A549 (cell line): ENCODE measurements around the gene ADD3. TPM values are rescaled to one million over a fixed set of nuclear protein-coding genes. Genes with fewer than 3 reads are reported as not detected.
A peak's percentile ranks its signal among the peaks of the same experiment; 100 is the strongest.

Experiments used
- ATAC-seq, 2 experiments: fragments of 200-7000 bp in 1 of 2; fragments of >200 bp in 1 of 2; cut with Nextera tagmentation in 1 of 2; cut with Tn5 transposase in 1 of 2; 3 replicates each; pipeline versions ENCODE4 v1.8.0 to v1.9.1; 2018 to 2020; ENCODE audit warnings: mild to moderate bottlenecking in 1 of 2, moderate library complexity in 1 of 2
- CTCF ChIA-PET: fragments of 300-600 bp; sonication (Branson Sonifier 250); formaldehyde crosslinking; extraction: SDS; loops from one replicate; lab custom pipeline; 2021; ENCODE audit warnings: antibody characterized with exemption, inconsistent platforms; lab: Yijun Ruan, JAX
- POLR2A ChIA-PET: fragments of 350-600 bp; formaldehyde crosslinking; extraction: SDS; loops from one replicate; lab custom pipeline; 2021; ENCODE audit warnings: antibody characterized with exemption, inconsistent platforms; lab: Yijun Ruan, JAX
- DNase-seq, 2 experiments: peaks; one replicate each; pipeline versions ENCODE4 v3.0.0 to v3.0.0-alpha.2; 2011 to 2016; ENCODE audit warnings: low read depth in 1 of 2, low spot score in 1 of 2
- FAIRE-seq: peaks from 2 replicates; lab custom pipeline; 2011; peaks lifted over from hg19 to GRCh38; lab: Jason Lieb, UNC
- H3K27ac ChIP-seq, 2 experiments: fragments of >200 bp; sonication (Bioruptor Twin); formaldehyde crosslinking; 3 replicates each; pipeline ENCODE4 v1.5.1; 2016 to 2017
- H3K4me1 ChIP-seq: fragments of >200 bp; sonication (Bioruptor Twin); formaldehyde crosslinking; 3 replicates; pipeline ENCODE4 v1.6.1; 2016
- H3K4me2 ChIP-seq: fragments of >200 bp; sonication (Bioruptor Twin); formaldehyde crosslinking; 3 replicates; pipeline ENCODE4 v1.6.1; 2016
- H3K4me3 ChIP-seq: fragments of >200 bp; sonication (Bioruptor Twin); formaldehyde crosslinking; 3 replicates; pipeline ENCODE4 v1.5.1; 2016
- H3K9me3 ChIP-seq: fragments of >200 bp; sonication (Bioruptor Twin); formaldehyde crosslinking; 3 replicates; pipeline ENCODE4 v1.6.1; 2016
- BHLHE40 ChIP-seq: IDR thresholded peaks from 2 replicates; pipeline ENCODE4 v1.6.1; 2012; ENCODE audit warnings: low read depth, low read length, inconsistent platforms
- CBX8 ChIP-seq: fragments of 200-600 bp; sonication (generic); IDR thresholded peaks from 2 replicates; pipeline ENCODE4 v1.6.1; 2016
- EHF ChIP-seq: fragments of 250-450 bp; sonication (Bioruptor Pico); IDR thresholded peaks from 2 replicates; pipeline ENCODE4 v1.5.0; 2020; ENCODE audit warnings: mild to moderate bottlenecking
- EP300 ChIP-seq, 2 experiments: fragments of >200 bp; sonication (Bioruptor Twin); formaldehyde crosslinking; IDR thresholded peaks; 2 replicates in 1 of 2; 3 replicates in 1 of 2; pipeline ENCODE4 v1.6.1; 2016 to 2017
- FOSB ChIP-seq: fragments of 250-450 bp; sonication (Bioruptor Pico); IDR thresholded peaks from 2 replicates; pipeline ENCODE4 v1.5.0; 2020; ENCODE audit warnings: mild to moderate bottlenecking, moderate library complexity
- HDAC2 ChIP-seq: fragments of 200-600 bp; sonication (generic); IDR thresholded peaks from 2 replicates; pipeline ENCODE4 v1.6.1; 2016
- HOXA7 ChIP-seq: fragments of 250-450 bp; sonication (Bioruptor Pico); IDR thresholded peaks from 2 replicates; pipeline ENCODE4 v1.5.0; 2020; ENCODE audit warnings: mild to moderate bottlenecking, moderate library complexity
- HOXB13 ChIP-seq: fragments of 250-450 bp; sonication (Bioruptor Pico); IDR thresholded peaks from 2 replicates; pipeline ENCODE4 v1.5.0; 2020; ENCODE audit warnings: low read depth, mild to moderate bottlenecking, moderate library complexity
- HOXB5 ChIP-seq: fragments of 250-450 bp; sonication (Bioruptor Pico); IDR thresholded peaks from 2 replicates; pipeline ENCODE4 v1.5.0; 2020; ENCODE audit warnings: mild to moderate bottlenecking, moderate library complexity
- KDM1A ChIP-seq: fragments of 200-600 bp; sonication (generic); IDR thresholded peaks from 2 replicates; pipeline ENCODE4 v1.6.1; 2016; ENCODE audit warnings: low read depth, mild to moderate bottlenecking
- KDM5A ChIP-seq: fragments of 200-600 bp; sonication (generic); IDR thresholded peaks from 2 replicates; pipeline ENCODE4 v1.6.1; 2016; ENCODE audit warnings: antibody characterized with exemption, mild to moderate bottlenecking
- MAFK ChIP-seq: fragments of 450-650 bp; IDR thresholded peaks from 2 replicates; pipeline ENCODE4 v1.6.1; 2014; ENCODE audit not compliant: partially characterized antibody
- MYC ChIP-seq: IDR thresholded peaks from 2 replicates; pipeline ENCODE4 v1.6.1; 2012; ENCODE audit warnings: mild to moderate bottlenecking, inconsistent platforms, low read length, improper control_type of control experiment, borderline replicate concordance
- NFE2L2 ChIP-seq: fragments of 150-350 bp; conservative IDR thresholded peaks from 2 replicates; pipeline ENCODE4 v1.6.1; 2014; ENCODE audit warnings: low read length
- NR3C1 ChIP-seq: fragments of >200 bp; sonication (Bioruptor Twin); formaldehyde crosslinking; IDR thresholded peaks from 3 replicates; pipeline ENCODE4 v1.6.1; 2017
- PHF8 ChIP-seq: fragments of 200-600 bp; sonication (generic); IDR thresholded peaks from 2 replicates; pipeline ENCODE4 v1.6.1; 2016; ENCODE audit warnings: low read depth, mild to moderate bottlenecking, antibody characterized with exemption, moderate library complexity, borderline replicate concordance
- POLR2A ChIP-seq: IDR thresholded peaks from 2 replicates; pipeline ENCODE4 v1.6.1; 2012; ENCODE audit warnings: mild to moderate bottlenecking, low read length
- RAD21 ChIP-seq, 2 experiments: fragments of >200 bp in 1 of 2; sonication (Bioruptor Twin) in 1 of 2; formaldehyde crosslinking in 1 of 2; IDR thresholded peaks in 1 of 2; conservative IDR thresholded peaks in 1 of 2; 2 replicates in 1 of 2; 3 replicates in 1 of 2; pipeline ENCODE4 v1.6.1; 2012 to 2018; ENCODE audit warnings: inconsistent platforms in 1 of 2
- RCOR1 ChIP-seq: fragments of 150-350 bp; IDR thresholded peaks from 2 replicates; pipeline ENCODE4 v1.6.1; 2014; ENCODE audit warnings: antibody characterized with exemption, low read length, low read depth
- REST ChIP-seq: fragments of 200-600 bp; sonication (generic); IDR thresholded peaks from 2 replicates; pipeline ENCODE4 v1.6.1; 2016; ENCODE audit warnings: antibody characterized with exemption, mild to moderate bottlenecking, moderate library complexity
- RFX5 ChIP-seq: fragments of 450-650 bp; IDR thresholded peaks from 2 replicates; pipeline ENCODE4 v1.7.1; 2014; ENCODE audit warnings: antibody characterized with exemption, mild to moderate bottlenecking, moderate library complexity
- RNF2 ChIP-seq: fragments of 200-600 bp; sonication (generic); IDR thresholded peaks from 2 replicates; pipeline ENCODE4 v1.6.1; 2016; ENCODE audit warnings: low read depth, mild to moderate bottlenecking, antibody characterized with exemption, moderate library complexity, borderline replicate concordance
- SMC3 ChIP-seq: fragments of >200 bp; sonication (Bioruptor Twin); formaldehyde crosslinking; IDR thresholded peaks from 3 replicates; pipeline ENCODE4 v1.6.1; 2018; ENCODE audit warnings: inconsistent platforms
- SREBF2 ChIP-seq: fragments of 450-650 bp; IDR thresholded peaks from 2 replicates; pipeline ENCODE4 v1.6.1; 2014; ENCODE audit warnings: mild to moderate bottlenecking, moderate library complexity
- TP53 ChIP-seq: fragments of 250-450 bp; sonication (Bioruptor Pico); IDR thresholded peaks from 2 replicates; pipeline ENCODE4 v1.5.0; 2021; ENCODE audit warnings: mild to moderate bottlenecking, moderate library complexity
- WGBS: methylation state at CpG from one replicate; pipeline ENCODE4 v1.1.6; 2017; ENCODE audit errors: missing lambda C conversion rate; 5-methylcytosine and 5-hydroxymethylcytosine counted together
- polyA plus RNA-seq, 4 experiments: library from polyadenylated mRNA; depleted of rRNA in 3 of 4; stranded (reverse); fragments of >200 nt; fragmentation: RNase III in 1 of 4; extraction: RNeasy Plus Mini Kit Qiagen cat#74134 plus additional on column Dnase treatment in 1 of 4; gene quantifications; 2 replicates in 3 of 4; 3 replicates in 1 of 4; pipeline ENCODE4 v1.2.3, GENCODE V29; 2011 to 2017
- TF ChIP-seq, protein P1 (sequence below): fragments of >200 bp; sonication (Bioruptor Twin); formaldehyde crosslinking; IDR thresholded peaks from 2 replicates; pipeline ENCODE4 v1.6.1; 2016
- TF ChIP-seq, protein P2 (sequence below): IDR thresholded peaks from 2 replicates; pipeline ENCODE4 v1.6.1; 2012; ENCODE audit warnings: low read depth, borderline replicate concordance

The ADD3 gene
- polyA plus RNA-seq, 2 of the 4 experiments (the other 2 are of a cell fraction), result 9.8 to 48.2 TPM

- Histone ChIP-seq H3K9me3 (no peaks in the 10 kb centered on the region), H3K4me1 (peaks cover 17% of the 10 kb centered on the region; the same call in 1 of the 3 replicates), H3K4me2 (no peak overlapping the region), H3K4me3 (no peak overlapping the region), H3K27ac (no peak overlapping the region)
- ChIA-PET CTCF (interaction anchor here (1.1 to 1.8 kb wide), 5 partner anchors 30 to 284 kb away, joined by 3 to 6 read pairs (median 4); no protein-coding TSS in a partner anchor), POLR2A (no interaction called here)
- TF ChIP-seq TP53 (CRISPR knock-in tag) (no peak), MAFK (no peak), HOXB5 (CRISPR knock-in tag) (no peak), POLR2A (no peak), FOSB (CRISPR knock-in tag) (no peak), HOXB13 (CRISPR knock-in tag) (no peak), KDM5A (no peak), REST (no peak), SREBF2 (no peak)
- TF ChIP-seq, protein P1, sequence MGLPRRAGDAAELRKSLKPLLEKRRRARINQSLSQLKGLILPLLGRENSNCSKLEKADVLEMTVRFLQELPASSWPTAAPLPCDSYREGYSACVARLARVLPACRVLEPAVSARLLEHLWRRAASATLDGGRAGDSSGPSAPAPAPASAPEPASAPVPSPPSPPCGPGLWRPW, result no peak
- ATAC-seq (peak; percentile 32 to 49; a peak in 4 of 6 replicates), FAIRE-seq (no peak), DNase-seq (no peak)
- WGBS, result 32% methylated on average over 9 of the region's 10 CpGs
These were observed 161.1 kb downstream of the ADD3 start for GRCh38 chr10:110168601-110169481.

- H3K4me1 ChIP-seq, result peaks cover 17% of the 10 kb centered on the region; the same call in 1 of the 3 replicates
- no peak overlapping the region for H3K4me3 ChIP-seq
- DNase-seq, result no peak
These were observed 161.8 kb downstream of the ADD3 start for GRCh38 chr10:110169586-110169985.

More at GRCh38 chr10:110169586-110169985, 161.8 kb downstream of the ADD3 start:
- TF ChIP-seq RFX5 (no peak), EP300 (IDR thresholded peaks at IDR 0.05) (no peak), MYC (no peak), RAD21 (conservative IDR thresholded peaks at IDR 0.05 in 1 of 2, IDR thresholded peaks at IDR 0.05 in 1 of 2) (no peak), NR3C1 (no peak), RCOR1 (no peak), KDM1A (no peak), HOXA7 (CRISPR knock-in tag) (no peak), FOSB (CRISPR knock-in tag) (no peak), HOXB13 (CRISPR knock-in tag) (no peak), BHLHE40 (no peak), PHF8 (no peak), SMC3 (no peak), CBX8 (no peak), RNF2 (no peak), NFE2L2 (no peak), EHF (no peak), SREBF2 (no peak), HDAC2 (no peak)
- TF ChIP-seq, protein P2, sequence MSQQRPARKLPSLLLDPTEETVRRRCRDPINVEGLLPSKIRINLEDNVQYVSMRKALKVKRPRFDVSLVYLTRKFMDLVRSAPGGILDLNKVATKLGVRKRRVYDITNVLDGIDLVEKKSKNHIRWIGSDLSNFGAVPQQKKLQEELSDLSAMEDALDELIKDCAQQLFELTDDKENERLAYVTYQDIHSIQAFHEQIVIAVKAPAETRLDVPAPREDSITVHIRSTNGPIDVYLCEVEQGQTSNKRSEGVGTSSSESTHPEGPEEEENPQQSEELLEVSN, result no peak
- no peak overlapping the region for H3K4me2 ChIP-seq
- no peak overlapping the region for H3K27ac ChIP-seq
- POLR2A ChIA-PET, result no interaction called here
- ATAC-seq, result no peak
- H3K9me3 ChIP-seq, result no peaks in the 10 kb centered on the region
- CTCF ChIA-PET, result no interaction called here
- FAIRE-seq, result no peak
- 22% methylated on average over 1 of the region's 1 CpG for WGBS
